Adrenal gland (tissue), 12 donors: ENCODE measurements around the gene CYYR1. TPM values are rescaled to one million over a fixed set of nuclear protein-coding genes. Genes with fewer than 3 reads are reported as not detected.

ENCODE experiments used
- DNase-seq, 7 donors: peaks; one replicate each; pipeline ENCODE4 v3.0.0-alpha.2; 2019 to 2020
- H3K27ac ChIP-seq, 5 donors: fragments of 200-600 bp; sonication (generic) in 4 of 5; 1 replicate in 3 of 5; 2 replicates in 2 of 5; pipeline versions ENCODE4 v1.5.1 to v1.8.0; 2016 to 2020; ENCODE audit warnings: mild to moderate bottlenecking in 1 of 5
- H3K27me3 ChIP-seq: fragments of 200-600 bp; 2 replicates; pipeline ENCODE4 v1.8.0; 2021
- H3K36me3 ChIP-seq, 2 donors: fragments of 200-600 bp; replicated peaks in 1 of 2; 1 replicate in 1 of 2; 2 replicates in 1 of 2; pipeline versions ENCODE4 v1.5.1 to v1.8.0; 2018 to 2022
- H3K4me1 ChIP-seq, 2 donors: fragments of 200-600 bp; replicated peaks in 1 of 2; 1 replicate in 1 of 2; 2 replicates in 1 of 2; pipeline versions ENCODE4 v1.5.1 to v1.8.0; 2018 to 2021
- H3K4me3 ChIP-seq, 4 donors: fragments of 200-600 bp; sonication (generic) in 3 of 4; one replicate each; pipeline ENCODE4 v1.5.1; 2016 to 2018
- H3K9me3 ChIP-seq, 3 donors: fragments of 200-600 bp; sonication (generic) in 1 of 3; replicated peaks in 1 of 3; 1 replicate in 2 of 3; 2 replicates in 1 of 3; pipeline versions ENCODE4 v1.5.1 to v1.8.0; 2016 to 2021
- POLR2A ChIP-seq, 2 donors: fragments of 450-650 bp; IDR thresholded peaks; one replicate each; pipeline ENCODE4 v1.6.1; 2017; ENCODE audit warnings: antibody characterized with exemption in 2 of 2, mild to moderate bottlenecking in 2 of 2, moderate library complexity in 1 of 2
- WGBS, 4 donors: extraction: QIAGEN DNeasy Blood & Tissue Kit in 2 of 4; methylation state at CpG; one replicate each; pipeline versions ENCODE4 v1.1.5 to v1.1.7; 2013 to 2017; 5-methylcytosine and 5-hydroxymethylcytosine counted together
- intact Hi-C, 2 donors: fragments of 100-400 bp; cut with DNase I; formaldehyde crosslinking; loops; one replicate each; pipeline versions ENCODE4 v1.14.1 to v1.15.0; 2022 to 2023
- polyA plus RNA-seq, 3 donors: library from polyadenylated mRNA; stranded (reverse); fragments of 200-250 nt in 2 of 3; fragments of 350-450 nt in 1 of 3; fragmentation: Illumina TruSeq in 1 of 3; extraction: RNeasy Lipid Tissue Mini Kit (QIAGEN cat#74804) in 1 of 3; gene quantifications; one replicate each; pipeline ENCODE4 v1.2.3, GENCODE V29; 2013 to 2014
- total RNA-seq, 9 donors: library from RNA; depleted of rRNA in 4 of 9; stranded (reverse); fragments of >200 nt in 4 of 9; fragments of 120-200 nt in 1 of 9; fragmentation: NEBNext Ultra II Directional in 1 of 9; extraction: Animal tissue kit (Norgen Biotek cat#: 25700) in 1 of 9; gene quantifications; one replicate each; pipeline versions ENCODE4 v1.1.0 to v1.2.4, GENCODE V29; 2013 to 2023
- TF ChIP-seq, protein P1 (sequence below), 6 experiments: fragments of 450-650 bp in 4 of 6; fragments of 200-600 bp in 2 of 6; sonication (generic) in 1 of 6; IDR thresholded peaks; 1 replicate in 5 of 6; 2 replicates in 1 of 6; pipeline versions ENCODE4 v1.5.1 to v1.8.0; 2016 to 2021; ENCODE audit warnings: antibody characterized with exemption in 6 of 6, mild to moderate bottlenecking in 2 of 6, moderate library complexity in 1 of 6
- donor health status: healthy with polysubstance abuse.
- donor health status: Bipolar disorder and iron deficiency.
- donor health status: DM: yes; HTN: yes; CAD: no.
- donor health status: DM: no; HTN: no; CAD: no.
- donor health status: DM: no; HTN: no; CAD: no.
- donor health status: DM: yes; HTN: yes; CAD: no.

The CYYR1 gene
- total and polyA plus RNA-seq, 12 donors, result 30.4 to 114 (median 59.7) TPM

- Histone ChIP-seq H3K4me1 (no peaks in the 10 kb centered on the region), H3K36me3 (no peaks in the 10 kb centered on the region), H3K27ac (no peak overlapping the region), H3K4me3 (no peak overlapping the region), H3K9me3 (no peaks in the 10 kb centered on the region), H3K27me3 (no peaks in the 10 kb centered on the region)
- no peak for DNase-seq
- 93 to 100% (median 95%) methylated on average over 1 of the region's 1 CpG for WGBS, 4 donors
- intact Hi-C loops, result no loop called here
- TF ChIP-seq, protein P1, sequence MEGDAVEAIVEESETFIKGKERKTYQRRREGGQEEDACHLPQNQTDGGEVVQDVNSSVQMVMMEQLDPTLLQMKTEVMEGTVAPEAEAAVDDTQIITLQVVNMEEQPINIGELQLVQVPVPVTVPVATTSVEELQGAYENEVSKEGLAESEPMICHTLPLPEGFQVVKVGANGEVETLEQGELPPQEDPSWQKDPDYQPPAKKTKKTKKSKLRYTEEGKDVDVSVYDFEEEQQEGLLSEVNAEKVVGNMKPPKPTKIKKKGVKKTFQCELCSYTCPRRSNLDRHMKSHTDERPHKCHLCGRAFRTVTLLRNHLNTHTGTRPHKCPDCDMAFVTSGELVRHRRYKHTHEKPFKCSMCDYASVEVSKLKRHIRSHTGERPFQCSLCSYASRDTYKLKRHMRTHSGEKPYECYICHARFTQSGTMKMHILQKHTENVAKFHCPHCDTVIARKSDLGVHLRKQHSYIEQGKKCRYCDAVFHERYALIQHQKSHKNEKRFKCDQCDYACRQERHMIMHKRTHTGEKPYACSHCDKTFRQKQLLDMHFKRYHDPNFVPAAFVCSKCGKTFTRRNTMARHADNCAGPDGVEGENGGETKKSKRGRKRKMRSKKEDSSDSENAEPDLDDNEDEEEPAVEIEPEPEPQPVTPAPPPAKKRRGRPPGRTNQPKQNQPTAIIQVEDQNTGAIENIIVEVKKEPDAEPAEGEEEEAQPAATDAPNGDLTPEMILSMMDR (IDR thresholded peaks at IDR 0.05), result no peak
- no peak for TF ChIP-seq POLR2A (IDR thresholded peaks at IDR 0.05)
Observed at GRCh38 chr21:26443867-26444266, 129.2 kb downstream of the CYYR1 start.

DNA sequence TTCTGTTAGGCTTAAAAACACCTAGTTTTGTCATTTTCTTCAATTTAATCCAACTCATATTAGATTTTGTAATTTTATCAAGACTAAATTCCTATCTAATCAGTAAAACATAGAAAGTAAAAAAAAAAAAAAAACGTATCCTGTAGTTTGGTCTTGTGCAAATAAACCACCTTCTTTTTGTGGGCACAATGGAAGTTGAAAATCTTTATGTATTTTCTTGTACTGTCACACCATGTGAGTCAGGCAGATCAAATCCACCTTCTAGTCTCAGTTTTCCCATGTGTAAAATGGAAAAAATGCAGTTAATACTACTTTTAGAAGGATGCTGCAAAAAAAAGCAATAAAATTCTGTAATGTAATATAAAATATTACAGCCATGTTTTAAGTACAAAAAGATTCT is 129.8 kb downstream of the CYYR1 start:
- intact Hi-C loops, result no loop called here
- H3K27ac ChIP-seq, result no peak overlapping the region
- 45 to 68% (median 48%) methylated on average over 1 of the region's 1 CpG for WGBS, 4 donors
- TF ChIP-seq, protein P1 (IDR thresholded peaks at IDR 0.05), result no peak
- TF ChIP-seq POLR2A (IDR thresholded peaks at IDR 0.05), result no peak
- no peak for DNase-seq
- H3K4me3 ChIP-seq, result no peak overlapping the region
- H3K9me3 ChIP-seq, result no peaks in the 10 kb centered on the region
- no peaks in the 10 kb centered on the region for H3K4me1 ChIP-seq
- no peaks in the 10 kb centered on the region for H3K27me3 ChIP-seq
- H3K36me3 ChIP-seq, result no peaks in the 10 kb centered on the region

GRCh38 chr21:26441149-26441548 is 131.9 kb downstream of the CYYR1 start:
- Histone ChIP-seq H3K27ac (no peak overlapping the region), H3K4me1 (no peaks in the 10 kb centered on the region), H3K9me3 (no peaks in the 10 kb centered on the region), H3K27me3 (no peaks in the 10 kb centered on the region), H3K4me3 (no peak overlapping the region), H3K36me3 (no peaks in the 10 kb centered on the region)
- TF ChIP-seq, protein P1 (IDR thresholded peaks at IDR 0.05), result no peak
- TF ChIP-seq POLR2A (IDR thresholded peaks at IDR 0.05), result no peak
- intact Hi-C loops, result no loop called here
- 81 to 91% (median 87%) methylated on average over 2 of the region's 2 CpGs for WGBS, 4 donors
- DNase-seq, result no peak

DNA sequence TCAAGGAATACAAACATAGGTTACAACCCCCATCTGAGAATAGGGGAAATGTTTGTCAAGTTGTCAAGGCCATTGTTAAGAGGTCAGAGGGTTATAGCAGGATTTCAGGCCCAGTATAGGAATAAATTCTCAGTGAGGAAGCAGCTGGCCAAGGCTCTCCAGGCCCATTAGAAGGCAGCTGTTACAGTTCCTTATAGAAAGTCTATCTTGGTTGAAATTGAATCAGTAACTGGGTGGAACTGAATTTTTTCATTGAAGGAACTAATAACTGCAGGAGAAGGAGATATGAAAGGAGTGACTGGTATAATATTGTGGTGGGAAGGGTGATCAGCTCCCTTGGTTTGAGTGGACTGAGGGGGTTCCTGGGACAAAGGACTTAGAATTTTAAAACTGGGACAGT is 134.1 kb downstream of the CYYR1 start:
- no peaks in the 10 kb centered on the region for H3K9me3 ChIP-seq
- no peak for DNase-seq
- H3K4me3 ChIP-seq, result no peak overlapping the region
- H3K27ac ChIP-seq, result no peak overlapping the region
- H3K36me3 ChIP-seq, result no peaks in the 10 kb centered on the region
- no peaks in the 10 kb centered on the region for H3K27me3 ChIP-seq
- no peaks in the 10 kb centered on the region for H3K4me1 ChIP-seq
- intact Hi-C loops, result no loop called here
- TF ChIP-seq, protein P1 (IDR thresholded peaks at IDR 0.05), result no peak
- TF ChIP-seq POLR2A (IDR thresholded peaks at IDR 0.05), result no peak
